Hematopoietic multipotent progenitor cell treated with erythropoietin and hydrocortisone succinate and interleukin-3 and kit ligand, for 17 days (in vitro differentiated cells): ENCODE data around the gene FOXA2.

Source experiments
- DNase-seq: peaks from one replicate; pipeline ENCODE4 v3.0.0-alpha.2; 2015; ENCODE audit warnings: low spot score

Gene FOXA2

GRCh38 chr20:22536956-22537756 lies 47.2 kb downstream of the FOXA2 start:
- no peak for DNase-seq

GRCh38 chr20:22536141-22536828 lies 48.1 kb downstream of the FOXA2 start:
- no peak for DNase-seq

- DNase-seq, result no peak
Measured at GRCh38 chr20:22535483-22535882, 48.9 kb downstream of the FOXA2 start.

GRCh38 chr20:22533823-22534751 lies 50.3 kb downstream of the FOXA2 start:
- no peak for DNase-seq

GRCh38 chr20:22532598-22532997 lies 51.8 kb downstream of the FOXA2 start:
- no peak for DNase-seq

- DNase-seq, result no peak
Measured at GRCh38 chr20:22531756-22532155, 52.6 kb downstream of the FOXA2 start.

GRCh38 chr20:22531056-22531615 lies 53.2 kb downstream of the FOXA2 start:
- no peak for DNase-seq
